Effector memory CD4-positive, alpha-beta T cell (primary cell): ENCODE measurements around the gene LRRC74B.
"Not testable (repeated sequence)": the region's sequence is repeated elsewhere in the genome, so short reads cannot be mapped to it uniquely, and the experiment has no call there.

Experiments used
- DNase-seq, 3 donors: peaks; one replicate each; pipeline ENCODE4 v3.0.0-alpha.2; 2020
- H3K27ac ChIP-seq: 2 replicates; pipeline ENCODE4 v1.7.0; 2013; ENCODE audit warnings: mild to moderate bottlenecking, low read length, moderate library complexity; ENCODE audit not compliant: insufficient read depth, poor library complexity, severe bottlenecking
- H3K27me3 ChIP-seq: replicated peaks from 2 replicates; pipeline ENCODE4 v1.7.0; 2013; ENCODE audit warnings: mild to moderate bottlenecking, low read length; ENCODE audit not compliant: insufficient read depth, control insufficient read depth, poor library complexity, severe bottlenecking
- H3K36me3 ChIP-seq: 2 replicates; pipeline ENCODE4 v1.7.0; 2013; ENCODE audit warnings: mild to moderate bottlenecking, low read length, moderate library complexity; ENCODE audit not compliant: control insufficient read depth, insufficient read depth
- H3K4me1 ChIP-seq: 2 replicates; pipeline ENCODE4 v1.7.0; 2013; ENCODE audit warnings: low read length, mild to moderate bottlenecking; ENCODE audit not compliant: control insufficient read depth, insufficient read depth, poor library complexity, severe bottlenecking
- H3K4me3 ChIP-seq: 2 replicates; pipeline ENCODE4 v1.7.0; 2013; ENCODE audit warnings: low read length, low read depth, mild to moderate bottlenecking; ENCODE audit not compliant: insufficient read depth, poor library complexity, severe bottlenecking
- H3K9me3 ChIP-seq: 2 replicates; pipeline ENCODE4 v1.7.0; 2013; ENCODE audit warnings: mild to moderate bottlenecking, low read length, moderate library complexity; ENCODE audit not compliant: control insufficient read depth

Gene LRRC74B

GRCh38 chr22:21055564-21055834 lies 9.8 kb downstream of the LRRC74B start:
- H3K27ac ChIP-seq: no peak overlapping the region
- peak overlapping the region; percentile 25 for H3K4me3 ChIP-seq
- no peaks in the 10 kb centered on the region for H3K36me3 ChIP-seq
- H3K9me3 ChIP-seq: no peaks in the 10 kb centered on the region
- no peaks in the 10 kb centered on the region for H3K27me3 ChIP-seq
- no peak for DNase-seq
- H3K4me1 ChIP-seq: peaks cover 10% of the 10 kb centered on the region

GRCh38 chr22:21055880-21056319 lies 10.2 kb downstream of the LRRC74B start:
- no peak overlapping the region for H3K27ac ChIP-seq
- H3K4me3 ChIP-seq: peak overlapping the region; percentile 25
- no peak for DNase-seq

GRCh38 chr22:21060363-21060762 lies 14.6 kb downstream of the LRRC74B start:
- H3K4me1 ChIP-seq, DNase-seq, H3K27me3 ChIP-seq, H3K9me3 ChIP-seq, H3K4me3 ChIP-seq, H3K36me3 ChIP-seq, H3K27ac ChIP-seq: not testable (repeated sequence)

More at GRCh38 chr22:21055880-21056319, 10.2 kb downstream of the LRRC74B start:
- Histone ChIP-seq H3K36me3 (no peaks in the 10 kb centered on the region), H3K4me1 (peaks cover 10% of the 10 kb centered on the region), H3K27me3 (no peaks in the 10 kb centered on the region), H3K9me3 (no peaks in the 10 kb centered on the region)

- H3K27me3 ChIP-seq, H3K4me3 ChIP-seq, H3K27ac ChIP-seq, H3K4me1 ChIP-seq, DNase-seq, H3K9me3 ChIP-seq, H3K36me3 ChIP-seq: not testable (repeated sequence)
Measured at GRCh38 chr22:21061660-21062321, 16.0 kb downstream of the LRRC74B start.

GRCh38 chr22:21064425-21064824 lies 18.7 kb downstream of the LRRC74B start:
- H3K4me3 ChIP-seq, H3K9me3 ChIP-seq, DNase-seq, H3K27ac ChIP-seq, H3K36me3 ChIP-seq, H3K4me1 ChIP-seq, H3K27me3 ChIP-seq: not testable (repeated sequence)

GRCh38 chr22:21064917-21065864 lies 19.4 kb downstream of the LRRC74B start:
- Histone ChIP-seq H3K4me3 (no peak overlapping the region), H3K9me3 (no peaks in the 10 kb centered on the region), H3K27ac (no peak overlapping the region), H3K27me3 (no peaks in the 10 kb centered on the region), H3K4me1 (no peaks in the 10 kb centered on the region), H3K36me3 (no peaks in the 10 kb centered on the region)
- DNase-seq: no peak

GRCh38 chr22:21067075-21067900 lies 21.5 kb downstream of the LRRC74B start:
- no peaks in the 10 kb centered on the region for H3K27me3 ChIP-seq
- H3K4me3 ChIP-seq: no peak overlapping the region
- no peaks in the 10 kb centered on the region for H3K4me1 ChIP-seq
- H3K9me3 ChIP-seq: no peaks in the 10 kb centered on the region
- no peak overlapping the region for H3K27ac ChIP-seq
- H3K36me3 ChIP-seq: no peaks in the 10 kb centered on the region
- DNase-seq: no peak

GRCh38 chr22:21067901-21068680 lies 22.3 kb downstream of the LRRC74B start:
- DNase-seq: no peak
- H3K27ac ChIP-seq: no peak overlapping the region
- H3K27me3 ChIP-seq: no peaks in the 10 kb centered on the region
- H3K4me1 ChIP-seq: no peaks in the 10 kb centered on the region
- no peaks in the 10 kb centered on the region for H3K36me3 ChIP-seq
- no peaks in the 10 kb centered on the region for H3K9me3 ChIP-seq
- no peak overlapping the region for H3K4me3 ChIP-seq

GRCh38 chr22:21068681-21069276 lies 23.0 kb downstream of the LRRC74B start:
- no peak overlapping the region for H3K4me3 ChIP-seq
- DNase-seq: no peak
- no peaks in the 10 kb centered on the region for H3K9me3 ChIP-seq
- H3K27me3 ChIP-seq: no peaks in the 10 kb centered on the region
- H3K27ac ChIP-seq: no peak overlapping the region
- H3K36me3 ChIP-seq: no peaks in the 10 kb centered on the region
- H3K4me1 ChIP-seq: no peaks in the 10 kb centered on the region
